ENCODE data around the gene TP63. TPM values are rescaled to one million over a fixed set of nuclear protein-coding genes. Genes with fewer than 3 reads are reported as not detected.
"Not testable (repeated sequence)": the region's sequence is repeated elsewhere in the genome, so short reads cannot be mapped to it uniquely, and the experiment has no call there.

Gene TP63
- total RNA-seq, 1 donor from 2014 or later, result 7.8 TPM

GRCh38 chr3:189636048-189636447 is 4.9 kb downstream of the TP63 start:
- Histone ChIP-seq H3K27ac (ENCODE audit: low read depth, low read length) (no peak overlapping the region), H3K9ac (ENCODE audit: low read depth in 1 of 3, low read length in 3 of 3) (no peak overlapping the region), H3K27me3 (ENCODE audit: control insufficient read depth in 3 of 3, insufficient read depth in 3 of 3, low read length in 3 of 3) (no peaks in the 10 kb centered on the region), H3K4me1 (ENCODE audit: control insufficient read depth in 3 of 3, insufficient read depth in 3 of 3, low read length in 3 of 3) (peaks cover 3 to 21% (median 8%) of the 10 kb centered on the region in 3 donors), H3K9me3 (ENCODE audit: control insufficient read depth in 3 of 3, low read length in 3 of 3) (no peaks in the 10 kb centered on the region), H3K4me3 (ENCODE audit: low read length in 3 of 3) (no peak overlapping the region), H3K36me3 (ENCODE audit: control insufficient read depth in 3 of 3, insufficient read depth in 3 of 3, low read length in 3 of 3) (no peaks in the 10 kb centered on the region)

- Histone ChIP-seq H3K9ac (ENCODE audit: low read depth in 1 of 3, low read length in 3 of 3) (no peak overlapping the region), H3K27me3 (ENCODE audit: control insufficient read depth in 3 of 3, insufficient read depth in 3 of 3, low read length in 3 of 3) (no peaks in the 10 kb centered on the region), H3K9me3 (ENCODE audit: control insufficient read depth in 3 of 3, low read length in 3 of 3) (no peaks in the 10 kb centered on the region), H3K27ac (ENCODE audit: low read depth, low read length) (no peak overlapping the region), H3K36me3 (ENCODE audit: control insufficient read depth in 3 of 3, insufficient read depth in 3 of 3, low read length in 3 of 3) (no peaks in the 10 kb centered on the region), H3K4me1 (ENCODE audit: control insufficient read depth in 3 of 3, insufficient read depth in 3 of 3, low read length in 3 of 3) (peaks cover 3 to 21% (median 4%) of the 10 kb centered on the region in 3 donors), H3K4me3 (ENCODE audit: low read length in 3 of 3) (no peak overlapping the region)
Observed at GRCh38 chr3:189637750-189638149, 6.6 kb downstream of the TP63 start.

GRCh38 chr3:189638276-189639031 is 7.3 kb downstream of the TP63 start:
- Histone ChIP-seq H3K27ac (ENCODE audit: low read depth, low read length) (no peak overlapping the region), H3K9ac (ENCODE audit: low read depth in 1 of 3, low read length in 3 of 3) (no peak overlapping the region), H3K27me3 (ENCODE audit: control insufficient read depth in 3 of 3, insufficient read depth in 3 of 3, low read length in 3 of 3) (no peaks in the 10 kb centered on the region), H3K9me3 (ENCODE audit: control insufficient read depth in 3 of 3, low read length in 3 of 3) (no peaks in the 10 kb centered on the region), H3K4me1 (ENCODE audit: control insufficient read depth in 3 of 3, insufficient read depth in 3 of 3, low read length in 3 of 3) (peaks cover 3 to 21% (median 4%) of the 10 kb centered on the region in 3 donors), H3K36me3 (ENCODE audit: control insufficient read depth in 3 of 3, insufficient read depth in 3 of 3, low read length in 3 of 3) (no peaks in the 10 kb centered on the region), H3K4me3 (ENCODE audit: low read length in 3 of 3) (no peak overlapping the region)

- H3K4me3 ChIP-seq (ENCODE audit: low read length in 3 of 3), result no peak overlapping the region
Observed at GRCh38 chr3:189641776-189642175, 10.6 kb downstream of the TP63 start.

GRCh38 chr3:189646853-189647542 is 15.8 kb downstream of the TP63 start:
- no peaks in the 10 kb centered on the region for H3K9me3 ChIP-seq (ENCODE audit: control insufficient read depth in 3 of 3, low read length in 3 of 3)
- no peaks in the 10 kb centered on the region for H3K36me3 ChIP-seq (ENCODE audit: control insufficient read depth in 3 of 3, insufficient read depth in 3 of 3, low read length in 3 of 3)
- H3K27ac ChIP-seq (ENCODE audit: low read depth, low read length), result no peak overlapping the region

More at GRCh38 chr3:189641776-189642175, 10.6 kb downstream of the TP63 start:
- Histone ChIP-seq H3K9ac (ENCODE audit: low read depth in 1 of 3, low read length in 3 of 3) (no peak overlapping the region), H3K4me1 (ENCODE audit: control insufficient read depth in 3 of 3, insufficient read depth in 3 of 3, low read length in 3 of 3) (peaks cover 0 to 29% (median 0%) of the 10 kb centered on the region in 3 donors), H3K36me3 (ENCODE audit: control insufficient read depth in 3 of 3, insufficient read depth in 3 of 3, low read length in 3 of 3) (no peaks in the 10 kb centered on the region), H3K27ac (ENCODE audit: low read depth, low read length) (no peak overlapping the region), H3K27me3 (ENCODE audit: control insufficient read depth in 3 of 3, insufficient read depth in 3 of 3, low read length in 3 of 3) (no peaks in the 10 kb centered on the region), H3K9me3 (ENCODE audit: control insufficient read depth in 3 of 3, low read length in 3 of 3) (no peaks in the 10 kb centered on the region)

GRCh38 chr3:189652042-189652441 is 20.9 kb downstream of the TP63 start:
- no peak overlapping the region for H3K9ac ChIP-seq (ENCODE audit: low read depth in 1 of 3, low read length in 3 of 3)
- no peak overlapping the region for H3K4me3 ChIP-seq (ENCODE audit: low read length in 3 of 3)
- no peaks in the 10 kb centered on the region for H3K36me3 ChIP-seq (ENCODE audit: control insufficient read depth in 3 of 3, insufficient read depth in 3 of 3, low read length in 3 of 3)
- H3K27ac ChIP-seq (ENCODE audit: low read depth, low read length), result no peak overlapping the region
- peaks cover 0 to 3% (median 3%) of the 10 kb centered on the region in 3 donors for H3K9me3 ChIP-seq (ENCODE audit: control insufficient read depth in 3 of 3, low read length in 3 of 3)
- H3K27me3 ChIP-seq (ENCODE audit: control insufficient read depth in 3 of 3, insufficient read depth in 3 of 3, low read length in 3 of 3), result no peaks in the 10 kb centered on the region
- peaks cover 0 to 14% (median 6%) of the 10 kb centered on the region in 3 donors for H3K4me1 ChIP-seq (ENCODE audit: control insufficient read depth in 3 of 3, insufficient read depth in 3 of 3, low read length in 3 of 3)

More at GRCh38 chr3:189646853-189647542, 15.8 kb downstream of the TP63 start:
- Histone ChIP-seq H3K4me3 (ENCODE audit: low read length in 3 of 3) (no peak overlapping the region), H3K4me1 (ENCODE audit: control insufficient read depth in 3 of 3, insufficient read depth in 3 of 3, low read length in 3 of 3) (peaks cover 0 to 21% (median 6%) of the 10 kb centered on the region in 3 donors), H3K27me3 (ENCODE audit: control insufficient read depth in 3 of 3, insufficient read depth in 3 of 3, low read length in 3 of 3) (no peaks in the 10 kb centered on the region), H3K9ac (ENCODE audit: low read depth in 1 of 3, low read length in 3 of 3) (no peak overlapping the region)

GRCh38 chr3:189655617-189656016 is 24.4 kb downstream of the TP63 start:
- Histone ChIP-seq H3K36me3 (ENCODE audit: control insufficient read depth in 3 of 3, insufficient read depth in 3 of 3, low read length in 3 of 3) (no peaks in the 10 kb centered on the region), H3K4me1 (ENCODE audit: control insufficient read depth in 3 of 3, insufficient read depth in 3 of 3, low read length in 3 of 3) (peaks cover 0 to 6% (median 0%) of the 10 kb centered on the region in 3 donors), H3K9ac (ENCODE audit: low read depth in 1 of 3, low read length in 3 of 3) (no peak overlapping the region), H3K4me3 (ENCODE audit: low read length in 3 of 3) (no peak overlapping the region), H3K27ac (ENCODE audit: low read depth, low read length) (no peak overlapping the region), H3K27me3 (ENCODE audit: control insufficient read depth in 3 of 3, insufficient read depth in 3 of 3, low read length in 3 of 3) (no peaks in the 10 kb centered on the region), H3K9me3 (ENCODE audit: control insufficient read depth in 3 of 3, low read length in 3 of 3) (peaks cover 0 to 3% (median 3%) of the 10 kb centered on the region in 3 donors)

- H3K9ac ChIP-seq (ENCODE audit: low read depth in 1 of 3, low read length in 3 of 3), result no peak overlapping the region
- peaks cover 0 to 3% (median 3%) of the 10 kb centered on the region in 3 donors for H3K9me3 ChIP-seq (ENCODE audit: control insufficient read depth in 3 of 3, low read length in 3 of 3)
- H3K27ac ChIP-seq (ENCODE audit: low read depth, low read length), result no peak overlapping the region
- H3K36me3 ChIP-seq (ENCODE audit: control insufficient read depth in 3 of 3, insufficient read depth in 3 of 3, low read length in 3 of 3), result no peaks in the 10 kb centered on the region
- H3K4me3 ChIP-seq (ENCODE audit: low read length in 3 of 3), result no peak overlapping the region
- peaks cover 0 to 5% (median 3%) of the 10 kb centered on the region in 3 donors for H3K4me1 ChIP-seq (ENCODE audit: control insufficient read depth in 3 of 3, insufficient read depth in 3 of 3, low read length in 3 of 3)
- H3K27me3 ChIP-seq (ENCODE audit: control insufficient read depth in 3 of 3, insufficient read depth in 3 of 3, low read length in 3 of 3), result no peaks in the 10 kb centered on the region
Observed at GRCh38 chr3:189659571-189659970, 28.4 kb downstream of the TP63 start.

- Histone ChIP-seq H3K4me1 (ENCODE audit: control insufficient read depth in 3 of 3, insufficient read depth in 3 of 3, low read length in 3 of 3) (peaks cover 0 to 5% (median 3%) of the 10 kb centered on the region in 3 donors), H3K9me3 (ENCODE audit: control insufficient read depth in 3 of 3, low read length in 3 of 3) (no peaks in the 10 kb centered on the region), H3K4me3 (ENCODE audit: low read length in 3 of 3) (no peak overlapping the region), H3K9ac (ENCODE audit: low read depth in 1 of 3, low read length in 3 of 3) (no peak overlapping the region), H3K27ac (ENCODE audit: low read depth, low read length) (no peak overlapping the region), H3K36me3 (ENCODE audit: control insufficient read depth in 3 of 3, insufficient read depth in 3 of 3, low read length in 3 of 3) (no peaks in the 10 kb centered on the region), H3K27me3 (ENCODE audit: control insufficient read depth in 3 of 3, insufficient read depth in 3 of 3, low read length in 3 of 3) (no peaks in the 10 kb centered on the region)
Observed at GRCh38 chr3:189664311-189664710, 33.1 kb downstream of the TP63 start.

GRCh38 chr3:189672346-189672745 is 41.2 kb downstream of the TP63 start:
- not testable (repeated sequence) for H3K9ac ChIP-seq (ENCODE audit: low read depth in 1 of 3, low read length in 3 of 3); H3K4me1 ChIP-seq (ENCODE audit: control insufficient read depth in 3 of 3, insufficient read depth in 3 of 3, low read length in 3 of 3); H3K27ac ChIP-seq (ENCODE audit: low read depth, low read length)

More at GRCh38 chr3:189672346-189672745, 41.2 kb downstream of the TP63 start:
- not testable (repeated sequence) for H3K27me3 ChIP-seq (ENCODE audit: control insufficient read depth in 3 of 3, insufficient read depth in 3 of 3, low read length in 3 of 3); H3K36me3 ChIP-seq (ENCODE audit: control insufficient read depth in 3 of 3, insufficient read depth in 3 of 3, low read length in 3 of 3); H3K9me3 ChIP-seq (ENCODE audit: control insufficient read depth in 3 of 3, low read length in 3 of 3); H3K4me3 ChIP-seq (ENCODE audit: low read length in 3 of 3)
